ENCODE data around the gene FILIP1. TPM values are rescaled to one million over a fixed set of nuclear protein-coding genes. Genes with fewer than 3 reads are reported as not detected.
A peak's percentile ranks its signal among the peaks of the same experiment; 100 is the strongest.

The FILIP1 gene
- total RNA-seq, 1 experiment from 2014 or later: not detected

GRCh38 chr6:75279418-75279817, 214.2 kb downstream of the FILIP1 start:
- no peaks in the 10 kb centered on the region for H3K9me3 ChIP-seq (ENCODE audit: low read length)
- CTCF ChIA-PET: no interaction called here
- H3K9ac ChIP-seq (ENCODE audit: low read length): no peak overlapping the region
- no peaks in the 10 kb centered on the region for H3K36me3 ChIP-seq (ENCODE audit: low read depth, low read length)
- H3K27me3 ChIP-seq (ENCODE audit: low read length): no peaks in the 10 kb centered on the region
- H3K4me3 ChIP-seq (ENCODE audit: low read length): no peak overlapping the region
- peaks cover 57% of the 10 kb centered on the region for H3K4me1 ChIP-seq (ENCODE audit: insufficient read depth, low read length)
- no TSS peak for BruUV-seq (replicated peaks)
- no peak overlapping the region for H3K27ac ChIP-seq (ENCODE audit: low read length)
- intact Hi-C loops (cut with micrococcal nuclease): no loop called here
- TF ChIP-seq CTCF (conservative IDR thresholded peaks at IDR 0.05; ENCODE audit: low read depth, low read length) (no peak), EZH2phosphoT487 (IDR thresholded peaks at IDR 0.05; ENCODE audit: borderline replicate concordance, low read length) (no peak), EZH2 (IDR thresholded peaks at IDR 0.05; ENCODE audit: low read length, unreplicated experiment) (no peak)
- 0 out of 2 replicates have a peak, but pooled peaks cover 7% of the 10 kb centered on the region for H4K20me1 ChIP-seq (ENCODE audit: low read length)
- H3K9me2 ChIP-seq (replicated peaks; ENCODE audit: low read length): no peaks in the 10 kb centered on the region
- POLR2A ChIA-PET (ENCODE audit: unreplicated experiment): no interaction called here
- peak overlapping the region; percentile 91; the same call in 1 of the 2 replicates for H3K4me2 ChIP-seq (ENCODE audit: low read length)
- no peak for ATAC-seq
- no peaks in the 10 kb centered on the region for H3F3A ChIP-seq (ENCODE audit: low read length, unreplicated experiment)
- H3K79me2 ChIP-seq (ENCODE audit: low read length): peaks cover 91% of the 10 kb centered on the region
- no peak for DNase-seq
- H2AFZ ChIP-seq (ENCODE audit: low read length): no peak overlapping the region

GRCh38 chr6:75278474-75279077, 215.0 kb downstream of the FILIP1 start:
- DNase-seq (peak; percentile 51), ATAC-seq (no peak)
- Histone ChIP-seq H3K4me2 (ENCODE audit: low read length) (peak overlapping the region; percentile 91; the same call in 1 of the 2 replicates), H3K9me3 (ENCODE audit: low read length) (no peaks in the 10 kb centered on the region), H3K79me2 (ENCODE audit: low read length) (peaks cover 91% of the 10 kb centered on the region), H2AFZ (ENCODE audit: low read length) (no peak overlapping the region), H3K36me3 (ENCODE audit: low read depth, low read length) (no peaks in the 10 kb centered on the region), H3K9me2 (replicated peaks; ENCODE audit: low read length) (no peaks in the 10 kb centered on the region), H3K4me3 (ENCODE audit: low read length) (no peak overlapping the region), H3K9ac (ENCODE audit: low read length) (no peak overlapping the region), H3F3A (ENCODE audit: low read length, unreplicated experiment) (no peaks in the 10 kb centered on the region), H3K4me1 (ENCODE audit: insufficient read depth, low read length) (peaks cover 65% of the 10 kb centered on the region), H4K20me1 (ENCODE audit: low read length) (0 out of 2 replicates have a peak, but pooled peaks cover 7% of the 10 kb centered on the region), H3K27me3 (ENCODE audit: low read length) (no peaks in the 10 kb centered on the region), H3K27ac (ENCODE audit: low read length) (no peak overlapping the region)
- ChIA-PET CTCF (no interaction called here), POLR2A (ENCODE audit: unreplicated experiment) (no interaction called here)
- no TSS peak for BruUV-seq (replicated peaks)
- TF ChIP-seq CTCF (conservative IDR thresholded peaks at IDR 0.05; ENCODE audit: low read depth, low read length) (no peak), EZH2 (IDR thresholded peaks at IDR 0.05; ENCODE audit: low read length, unreplicated experiment) (no peak), EZH2phosphoT487 (IDR thresholded peaks at IDR 0.05; ENCODE audit: borderline replicate concordance, low read length) (no peak)
- intact Hi-C loops (cut with micrococcal nuclease): no loop called here

- Histone ChIP-seq H3K9me3 (ENCODE audit: low read length) (no peaks in the 10 kb centered on the region), H3K36me3 (ENCODE audit: low read depth, low read length) (peaks cover 15% of the 10 kb centered on the region), H3F3A (ENCODE audit: low read length, unreplicated experiment) (no peaks in the 10 kb centered on the region), H3K9me2 (replicated peaks; ENCODE audit: low read length) (no peaks in the 10 kb centered on the region), H3K9ac (ENCODE audit: low read length) (no peak overlapping the region), H4K20me1 (ENCODE audit: low read length) (0 out of 2 replicates have a peak, but pooled peaks cover 3% of the 10 kb centered on the region), H2AFZ (ENCODE audit: low read length) (no peak overlapping the region), H3K4me2 (ENCODE audit: low read length) (peak overlapping the region; percentile 71; the same call in 1 of the 2 replicates), H3K4me1 (ENCODE audit: insufficient read depth, low read length) (peaks cover 47% of the 10 kb centered on the region), H3K79me2 (ENCODE audit: low read length) (peaks cover 91% of the 10 kb centered on the region), H3K27ac (ENCODE audit: low read length) (peak overlapping the region; percentile 89), H3K4me3 (ENCODE audit: low read length) (no peak overlapping the region), H3K27me3 (ENCODE audit: low read length) (no peaks in the 10 kb centered on the region)
- ChIA-PET CTCF (no interaction called here), POLR2A (ENCODE audit: unreplicated experiment) (interaction anchor here (0.6 kb wide), 1 partner anchor 246 kb away, joined by 4 read pairs; no protein-coding TSS in a partner anchor)
- peak; percentile 94 for ATAC-seq
- TF ChIP-seq EZH2phosphoT487 (IDR thresholded peaks at IDR 0.05; ENCODE audit: borderline replicate concordance, low read length): no peak
- TF ChIP-seq EZH2 (IDR thresholded peaks at IDR 0.05; ENCODE audit: low read length, unreplicated experiment): no peak
- intact Hi-C loops (cut with micrococcal nuclease): no loop called here
- BruUV-seq (replicated peaks): no TSS peak
- peak; percentile 89 for DNase-seq
Observed at GRCh38 chr6:75275067-75275466, 218.5 kb downstream of the FILIP1 start.
